Measurements from ENCODE around the gene FAM78B. TPM values are rescaled to one million over a fixed set of nuclear protein-coding genes. Genes with fewer than 3 reads are reported as not detected.

FAM78B gene
- total RNA-seq, 2 donors from 2014 or later = 2.3 to 4.2 TPM

GRCh38 chr1:166020210-166020609, 146.6 kb downstream of the FAM78B start:
- no peak overlapping the region for H3K4me3 Mint-ChIP-seq
- no peak for DNase-seq
- Histone ChIP-seq H3K9me3 (ENCODE audit: control insufficient read depth, low read length) (no peaks in the 10 kb centered on the region), H3K36me3 (ENCODE audit: control insufficient read depth, insufficient read depth, low read length) (no peaks in the 10 kb centered on the region), H3K4me3 (ENCODE audit: low read length) (peak overlapping the region; percentile 38), H3K9ac (ENCODE audit: extremely low read depth, low read length, poor library complexity, severe bottlenecking) (no peak overlapping the region), H3K27ac (ENCODE audit: low read depth, low read length) (no peak overlapping the region), H3K4me1 (ENCODE audit: control insufficient read depth, insufficient read depth, low read length) (peaks cover 8% of the 10 kb centered on the region), H3K27me3 (ENCODE audit: control insufficient read depth, insufficient read depth, low read length, poor library complexity, severe bottlenecking) (peaks cover 2% of the 10 kb centered on the region)
- WGBS, 2 experiments (ENCODE audit: insufficient coverage in 1 of 2, insufficient read length in 1 of 2) = 37% methylated on average over 3 of the region's 3 CpGs
- peaks cover 14% of the 10 kb centered on the region for H3K27me3 Mint-ChIP-seq (ENCODE audit: insufficient read depth)
- no peak overlapping the region for H3K27ac Mint-ChIP-seq
- TF ChIP-seq CTCF (conservative IDR thresholded peaks at IDR 0.05) = no peak
- peaks cover 16% of the 10 kb centered on the region for H3K4me1 Mint-ChIP-seq
- H3K9me3 Mint-ChIP-seq = no peaks in the 10 kb centered on the region
- no peaks in the 10 kb centered on the region for H3K36me3 Mint-ChIP-seq (ENCODE audit: low read depth)

Small RNA genes lying within 50 kb of the gene (microRNA-seq; reads per million reads assigned to microRNA genes)
- gene MIR921 (ENCODE audit: borderline microRNAs expressed) = not detected
